A549 (cell line): ENCODE results near the gene SZT2. TPM values are rescaled to one million over a fixed set of nuclear protein-coding genes. Genes with fewer than 3 reads are reported as not detected.
"Not testable (repeated sequence)": the region's sequence is repeated elsewhere in the genome, so short reads cannot be mapped to it uniquely, and the experiment has no call there.

Source experiments
- ATAC-seq, 2 experiments: fragments of 200-7000 bp in 1 of 2; fragments of >200 bp in 1 of 2; cut with Nextera tagmentation in 1 of 2; cut with Tn5 transposase in 1 of 2; 3 replicates each; pipeline versions ENCODE4 v1.8.0 to v1.9.1; 2018 to 2020; ENCODE audit warnings: mild to moderate bottlenecking in 1 of 2, moderate library complexity in 1 of 2
- CTCF ChIA-PET: fragments of 300-600 bp; sonication (Branson Sonifier 250); formaldehyde crosslinking; extraction: SDS; loops from one replicate; lab custom pipeline; 2021; ENCODE audit warnings: antibody characterized with exemption, inconsistent platforms; lab: Yijun Ruan, JAX
- POLR2A ChIA-PET: fragments of 350-600 bp; formaldehyde crosslinking; extraction: SDS; loops from one replicate; lab custom pipeline; 2021; ENCODE audit warnings: antibody characterized with exemption, inconsistent platforms; lab: Yijun Ruan, JAX
- DNase-seq, 2 experiments: peaks; one replicate each; pipeline versions ENCODE4 v3.0.0 to v3.0.0-alpha.2; 2011 to 2016; ENCODE audit warnings: low read depth in 1 of 2, low spot score in 1 of 2
- FAIRE-seq: peaks from 2 replicates; lab custom pipeline; 2011; peaks lifted over from hg19 to GRCh38; lab: Jason Lieb, UNC
- H3K27ac ChIP-seq, 2 experiments: fragments of >200 bp; sonication (Bioruptor Twin); formaldehyde crosslinking; 3 replicates each; pipeline ENCODE4 v1.5.1; 2016 to 2017
- H3K4me1 ChIP-seq: fragments of >200 bp; sonication (Bioruptor Twin); formaldehyde crosslinking; 3 replicates; pipeline ENCODE4 v1.6.1; 2016
- H3K4me2 ChIP-seq: fragments of >200 bp; sonication (Bioruptor Twin); formaldehyde crosslinking; 3 replicates; pipeline ENCODE4 v1.6.1; 2016
- H3K4me3 ChIP-seq: fragments of >200 bp; sonication (Bioruptor Twin); formaldehyde crosslinking; 3 replicates; pipeline ENCODE4 v1.5.1; 2016
- H3K9me3 ChIP-seq: fragments of >200 bp; sonication (Bioruptor Twin); formaldehyde crosslinking; 3 replicates; pipeline ENCODE4 v1.6.1; 2016
- CEBPB ChIP-seq, 2 experiments: fragments of >200 bp in 1 of 2; sonication (Bioruptor Twin) in 1 of 2; formaldehyde crosslinking in 1 of 2; IDR thresholded peaks; 2 replicates each; pipeline ENCODE4 v1.6.1; 2012 to 2016
- E2F6 ChIP-seq: IDR thresholded peaks from 2 replicates; pipeline ENCODE4 v1.6.1; 2012; ENCODE audit warnings: low read depth, borderline replicate concordance
- EHF ChIP-seq: fragments of 250-450 bp; sonication (Bioruptor Pico); IDR thresholded peaks from 2 replicates; pipeline ENCODE4 v1.5.0; 2020; ENCODE audit warnings: mild to moderate bottlenecking
- EP300 ChIP-seq, 2 experiments: fragments of >200 bp; sonication (Bioruptor Twin); formaldehyde crosslinking; IDR thresholded peaks; 2 replicates in 1 of 2; 3 replicates in 1 of 2; pipeline ENCODE4 v1.6.1; 2016 to 2017
- FOSB ChIP-seq: fragments of 250-450 bp; sonication (Bioruptor Pico); IDR thresholded peaks from 2 replicates; pipeline ENCODE4 v1.5.0; 2020; ENCODE audit warnings: mild to moderate bottlenecking, moderate library complexity
- FOSL2 ChIP-seq, 2 experiments: fragments of 450-650 bp in 1 of 2; fragments of >200 bp in 1 of 2; sonication (Bioruptor Twin) in 1 of 2; formaldehyde crosslinking; IDR thresholded peaks; 2 replicates each; pipeline versions ENCODE4 v1.5.0 to v1.6.1; 2016 to 2020; ENCODE audit warnings: mild to moderate bottlenecking in 1 of 2, moderate library complexity in 1 of 2
- FOXS1 ChIP-seq: fragments of 250-450 bp; sonication (Bioruptor Pico); IDR thresholded peaks from 2 replicates; pipeline ENCODE4 v1.5.0; 2020; ENCODE audit warnings: mild to moderate bottlenecking, moderate library complexity
- GATA3 ChIP-seq: IDR thresholded peaks from 2 replicates; pipeline ENCODE4 v1.6.1; 2012; ENCODE audit warnings: borderline replicate concordance
- HES2 ChIP-seq: fragments of >200 bp; sonication (Bioruptor Twin); formaldehyde crosslinking; IDR thresholded peaks from 2 replicates; pipeline ENCODE4 v1.6.1; 2016
- HOXA7 ChIP-seq: fragments of 250-450 bp; sonication (Bioruptor Pico); IDR thresholded peaks from 2 replicates; pipeline ENCODE4 v1.5.0; 2020; ENCODE audit warnings: mild to moderate bottlenecking, moderate library complexity
- HOXB13 ChIP-seq: fragments of 250-450 bp; sonication (Bioruptor Pico); IDR thresholded peaks from 2 replicates; pipeline ENCODE4 v1.5.0; 2020; ENCODE audit warnings: low read depth, mild to moderate bottlenecking, moderate library complexity
- JUN ChIP-seq, 2 experiments: fragments of >200 bp; sonication (Bioruptor Twin); formaldehyde crosslinking; IDR thresholded peaks; 2 replicates in 1 of 2; 3 replicates in 1 of 2; pipeline ENCODE4 v1.6.1; 2016 to 2017
- JUNB ChIP-seq: fragments of >200 bp; sonication (Bioruptor Twin); formaldehyde crosslinking; IDR thresholded peaks from 2 replicates; pipeline ENCODE4 v1.6.1; 2016
- NPAS2 ChIP-seq: fragments of 250-450 bp; sonication (Bioruptor Pico); IDR thresholded peaks from 2 replicates; pipeline ENCODE4 v1.8.0; 2022; ENCODE audit warnings: mild to moderate bottlenecking, moderate library complexity, borderline replicate concordance
- RARB ChIP-seq: fragments of 250-450 bp; sonication (Bioruptor Pico); IDR thresholded peaks from 2 replicates; pipeline ENCODE4 v1.8.0; 2021; ENCODE audit warnings: mild to moderate bottlenecking, moderate library complexity
- TFCP2L1 ChIP-seq: fragments of 250-450 bp; sonication (Bioruptor Pico); IDR thresholded peaks from 2 replicates; pipeline ENCODE4 v1.5.0; 2021; ENCODE audit warnings: mild to moderate bottlenecking
- ZNF302 ChIP-seq: fragments of 250-450 bp; sonication (Bioruptor Pico); IDR thresholded peaks from 2 replicates; pipeline ENCODE4 v1.9.0; 2021; ENCODE audit warnings: inconsistent platforms, mild to moderate bottlenecking, moderate library complexity
- WGBS: methylation state at CpG from one replicate; pipeline ENCODE4 v1.1.6; 2017; ENCODE audit errors: missing lambda C conversion rate; 5-methylcytosine and 5-hydroxymethylcytosine counted together
- polyA plus RNA-seq, 4 experiments: library from polyadenylated mRNA; depleted of rRNA in 3 of 4; stranded (reverse); fragments of >200 nt; fragmentation: RNase III in 1 of 4; extraction: RNeasy Plus Mini Kit Qiagen cat#74134 plus additional on column Dnase treatment in 1 of 4; gene quantifications; 2 replicates in 3 of 4; 3 replicates in 1 of 4; pipeline ENCODE4 v1.2.3, GENCODE V29; 2011 to 2017
- TF ChIP-seq, protein P1 (sequence below): IDR thresholded peaks from 2 replicates; pipeline ENCODE4 v1.6.1; 2012
- TF ChIP-seq, protein P2 (sequence below): fragments of 250-450 bp; sonication (Bioruptor Pico); IDR thresholded peaks from 2 replicates; pipeline ENCODE4 v1.5.0; 2020; ENCODE audit warnings: low read depth, mild to moderate bottlenecking, moderate library complexity
- TF ChIP-seq, protein P3 (sequence below): fragments of 450-650 bp; IDR thresholded peaks from 2 replicates; pipeline ENCODE4 v1.6.1; 2014; ENCODE audit warnings: antibody characterized with exemption

The SZT2 gene
- polyA plus RNA-seq, 2 of the 4 experiments (the other 2 are of a cell fraction), result 6.1 to 6.5 TPM

- no peak for FAIRE-seq
- POLR2A ChIA-PET, result no interaction called here
- TF ChIP-seq HES2 (no peak), HOXB13 (peak; percentile 79; the same call in 1 of the 2 replicates)
- TF ChIP-seq, all 56 proteins: peak for 1
- WGBS, result 70% methylated on average over 5 of the region's 5 CpGs
- CTCF ChIA-PET, result no interaction called here
- Histone ChIP-seq H3K4me1 (peaks cover 51% of the 10 kb centered on the region), H3K27ac (peak overlapping the region; percentile 92 to 95), H3K4me3 (no peak overlapping the region), H3K9me3 (no peaks in the 10 kb centered on the region; the same call in 2 of the 3 replicates), H3K4me2 (peak overlapping the region; percentile 70)
- DNase-seq (no peak), ATAC-seq (no peak)
Observed at GRCh38 chr1:43472087-43472462, 82.4 kb downstream of the SZT2 start.

DNA sequence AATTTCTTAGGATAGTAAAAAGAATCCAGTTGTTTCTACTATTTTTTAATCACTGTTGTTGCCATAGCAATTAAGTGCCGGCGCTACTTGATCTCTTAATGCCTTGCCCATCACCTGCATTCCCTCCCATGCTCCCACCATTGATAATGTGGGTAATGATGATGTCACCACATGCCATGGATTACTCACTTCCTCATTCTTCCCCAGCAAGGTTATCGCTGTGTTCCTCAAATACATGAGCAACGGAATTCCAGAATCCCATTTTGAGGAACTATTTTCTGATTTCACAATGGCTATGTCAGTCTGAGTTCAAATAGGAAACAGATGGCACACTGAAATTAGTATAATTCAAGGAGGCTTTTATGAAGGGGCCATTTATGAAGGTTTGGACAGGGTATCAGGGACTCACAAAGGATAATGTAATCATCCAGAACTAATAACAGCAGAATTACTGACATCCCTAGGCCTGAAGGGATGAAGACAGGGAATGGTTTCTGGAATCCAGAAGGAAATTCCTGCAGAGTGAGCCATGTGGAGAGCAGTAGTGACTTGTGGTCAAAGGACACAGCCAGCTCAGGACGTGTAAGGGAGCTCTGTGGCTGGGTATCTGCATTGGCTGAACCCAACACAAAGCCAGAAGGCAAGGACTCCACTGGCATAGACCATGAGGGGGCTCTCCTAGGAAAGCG, 82.9 kb downstream of the SZT2 start:
- peak overlapping the region; percentile 70 for H3K4me2 ChIP-seq
- TF ChIP-seq FOXS1, result peak; percentile 48; the same call in 1 of the 2 replicates
- peak; percentile 66; the same call in 1 of the 2 replicates for TF ChIP-seq RARB (CRISPR knock-in tag)
- peak; percentile 58; the same call in 1 of the 2 replicates for TF ChIP-seq E2F6
- TF ChIP-seq JUNB, result peak; percentile 71
- TF ChIP-seq CEBPB (IDR thresholded peaks at IDR 0.05), result peak; percentile 42 to 86; a peak in 3 of 4 replicates
- peak; percentile 70 for TF ChIP-seq FOSL2 (IDR thresholded peaks at IDR 0.05)
- TF ChIP-seq FOSL2 (CRISPR knock-in tag; IDR thresholded peaks at IDR 0.05), result peak; percentile 89
- TF ChIP-seq, protein P1, sequence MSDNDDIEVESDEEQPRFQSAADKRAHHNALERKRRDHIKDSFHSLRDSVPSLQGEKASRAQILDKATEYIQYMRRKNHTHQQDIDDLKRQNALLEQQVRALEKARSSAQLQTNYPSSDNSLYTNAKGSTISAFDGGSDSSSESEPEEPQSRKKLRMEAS, result peak; percentile 89
- TF ChIP-seq JUN (IDR thresholded peaks at IDR 0.05), result peak; percentile 66 to 71; a peak in 2 of 5 replicates
- TF ChIP-seq EP300 (IDR thresholded peaks at IDR 0.05), result peak; percentile 46 to 82; a peak in 3 of 5 replicates
- peak; percentile 25 for TF ChIP-seq EHF (CRISPR knock-in tag)
- TF ChIP-seq FOSB (CRISPR knock-in tag), result 0 out of 2 replicates have a peak, but pooled peaks have one; percentile 63
- TF ChIP-seq, protein P2, sequence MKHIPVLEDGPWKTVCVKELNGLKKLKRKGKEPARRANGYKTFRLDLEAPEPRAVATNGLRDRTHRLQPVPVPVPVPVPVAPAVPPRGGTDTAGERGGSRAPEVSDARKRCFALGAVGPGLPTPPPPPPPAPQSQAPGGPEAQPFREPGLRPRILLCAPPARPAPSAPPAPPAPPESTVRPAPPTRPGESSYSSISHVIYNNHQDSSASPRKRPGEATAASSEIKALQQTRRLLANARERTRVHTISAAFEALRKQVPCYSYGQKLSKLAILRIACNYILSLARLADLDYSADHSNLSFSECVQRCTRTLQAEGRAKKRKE (CRISPR knock-in tag), result 0 out of 2 replicates have a peak, but pooled peaks have one; percentile 41
- TF ChIP-seq HOXB13, result peak; percentile 73; the same call in 1 of the 2 replicates
- TF ChIP-seq GATA3, result peak; percentile 84; the same call in 1 of the 2 replicates
- CTCF ChIA-PET, result interaction anchor here (1.3 kb wide), 1 partner anchor 57 kb away, joined by 3 read pairs; no protein-coding TSS in a partner anchor
- DNase-seq (peak in 1 of 2 experiments; percentile 89), ATAC-seq (peak; percentile 84 to 89), FAIRE-seq (peak; percentile 100)
- H3K9me3 ChIP-seq, H3K4me3 ChIP-seq, POLR2A ChIA-PET: not testable (repeated sequence)
- 4% methylated on average over 6 of the region's 6 CpGs for WGBS
- peak overlapping the region; percentile 92 to 95 for H3K27ac ChIP-seq
- H3K4me1 ChIP-seq, result peaks cover 51% of the 10 kb centered on the region

DNA sequence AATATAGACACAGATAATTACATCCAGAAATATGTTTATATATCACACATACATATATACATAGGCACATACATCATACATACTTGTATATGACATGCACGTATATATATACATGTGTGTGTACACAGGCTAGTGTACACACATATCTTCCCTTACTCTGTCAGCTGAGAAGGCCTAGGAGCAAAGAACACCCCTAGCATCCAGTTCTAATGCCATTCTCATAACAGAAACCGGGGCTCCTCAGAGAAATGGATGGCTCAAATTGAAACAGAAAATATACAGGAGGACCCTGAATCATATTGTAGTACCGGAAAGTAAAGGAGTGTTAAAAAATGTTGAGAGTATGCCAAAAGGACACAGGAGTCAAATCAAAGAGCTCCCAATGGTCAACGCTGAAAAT, 83.8 kb downstream of the SZT2 start:
- Histone ChIP-seq H3K9me3 (peaks cover 9% of the 10 kb centered on the region), H3K4me2 (peak overlapping the region; percentile 70), H3K4me1 (peaks cover 51% of the 10 kb centered on the region), H3K27ac (peak overlapping the region; percentile 92 to 95), H3K4me3 (no peak overlapping the region)
- ATAC-seq (no peak), FAIRE-seq (no peak), DNase-seq (no peak)
- CTCF ChIA-PET, result interaction anchor here (1.3 kb wide), 1 partner anchor 56 kb away, joined by 3 read pairs; no protein-coding TSS in a partner anchor
- POLR2A ChIA-PET, result no interaction called here
- WGBS, result 50% methylated on average over 4 of the region's 4 CpGs
- TF ChIP-seq TFCP2L1 (CRISPR knock-in tag), result no peak
- TF ChIP-seq ZNF302 (CRISPR knock-in tag), result no peak
- no peak for TF ChIP-seq NPAS2 (CRISPR knock-in tag)
- TF ChIP-seq HOXA7 (CRISPR knock-in tag), result no peak
- TF ChIP-seq, protein P3, sequence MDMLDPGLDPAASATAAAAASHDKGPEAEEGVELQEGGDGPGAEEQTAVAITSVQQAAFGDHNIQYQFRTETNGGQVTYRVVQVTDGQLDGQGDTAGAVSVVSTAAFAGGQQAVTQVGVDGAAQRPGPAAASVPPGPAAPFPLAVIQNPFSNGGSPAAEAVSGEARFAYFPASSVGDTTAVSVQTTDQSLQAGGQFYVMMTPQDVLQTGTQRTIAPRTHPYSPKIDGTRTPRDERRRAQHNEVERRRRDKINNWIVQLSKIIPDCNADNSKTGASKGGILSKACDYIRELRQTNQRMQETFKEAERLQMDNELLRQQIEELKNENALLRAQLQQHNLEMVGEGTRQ, result no peak
